H9 (cell line): ENCODE data around the gene PARP16. TPM values are rescaled to one million over a fixed set of nuclear protein-coding genes. Genes with fewer than 3 reads are reported as not detected.

ENCODE experiments used
- DNase-seq: peaks from one replicate; pipeline ENCODE4 v3.0.0-alpha.2; 2017
- H2AFZ ChIP-seq: one replicate; pipeline ENCODE4 v1.6.1; 2013; ENCODE audit warnings: mild to moderate bottlenecking, low read length, control low read depth, moderate library complexity
- H2AK5ac ChIP-seq: 2 replicates; pipeline ENCODE4 v1.6.1; 2013; ENCODE audit warnings: low read length, control low read depth, mixed read lengths; ENCODE audit not compliant: insufficient read length
- H2BK120ac ChIP-seq: one replicate; pipeline ENCODE4 v1.6.1; 2013; ENCODE audit warnings: low read depth, mild to moderate bottlenecking, low read length, control low read depth, inconsistent platforms; ENCODE audit not compliant: poor library complexity, severe bottlenecking
- H2BK12ac ChIP-seq: 2 replicates; pipeline ENCODE4 v1.6.1; 2013; ENCODE audit warnings: low read length, control low read depth, mixed read lengths, low read depth; ENCODE audit not compliant: insufficient read length
- H2BK15ac ChIP-seq: 2 replicates; pipeline ENCODE4 v1.6.1; 2013; ENCODE audit warnings: low read depth, low read length, control low read depth
- H2BK20ac ChIP-seq: one replicate; pipeline ENCODE4 v1.6.1; 2013; ENCODE audit warnings: low read depth, mild to moderate bottlenecking, low read length, control low read depth, inconsistent platforms; ENCODE audit not compliant: poor library complexity, severe bottlenecking
- H2BK5ac ChIP-seq: 2 replicates; pipeline ENCODE4 v1.6.1; 2013; ENCODE audit warnings: low read length, control low read depth, mixed read lengths; ENCODE audit not compliant: insufficient read length
- H3K14ac ChIP-seq: 2 replicates; pipeline ENCODE4 v1.6.1; 2013; ENCODE audit warnings: low read length, control low read depth; ENCODE audit not compliant: insufficient read depth
- H3K18ac ChIP-seq: 2 replicates; pipeline ENCODE4 v1.6.1; 2013; ENCODE audit warnings: low read depth, mild to moderate bottlenecking, mixed read lengths, low read length, control low read depth; ENCODE audit not compliant: insufficient read length
- H3K23ac ChIP-seq: 2 replicates; pipeline ENCODE4 v1.6.1; 2013; ENCODE audit warnings: low read length, control low read depth, mixed read lengths, low read depth; ENCODE audit not compliant: insufficient read length
- H3K23me2 ChIP-seq: 2 replicates; pipeline ENCODE4 v1.6.1; 2013; ENCODE audit warnings: low read depth, mild to moderate bottlenecking, mixed read lengths, low read length, control low read depth; ENCODE audit not compliant: insufficient read length, poor library complexity, severe bottlenecking
- H3K27ac ChIP-seq: 2 replicates; pipeline ENCODE4 v1.5.1; 2013; ENCODE audit warnings: low read length, control low read depth, mixed read lengths, low read depth; ENCODE audit not compliant: insufficient read length
- H3K27me3 ChIP-seq: 2 replicates; pipeline ENCODE4 v1.6.1; 2013; ENCODE audit warnings: low read length, control low read depth, inconsistent platforms; ENCODE audit not compliant: insufficient read depth
- H3K4ac ChIP-seq: 2 replicates; pipeline ENCODE4 v1.6.1; 2013; ENCODE audit warnings: low read depth, mild to moderate bottlenecking, control low read depth, inconsistent platforms, low read length, moderate library complexity
- H3K4me1 ChIP-seq: 2 replicates; pipeline ENCODE4 v1.6.1; 2013; ENCODE audit warnings: low read length, control low read depth, inconsistent platforms; ENCODE audit not compliant: insufficient read depth
- H3K4me2 ChIP-seq: 2 replicates; pipeline ENCODE4 v1.6.1; 2013; ENCODE audit warnings: low read length, control low read depth, mixed read lengths; ENCODE audit not compliant: insufficient read length, insufficient read depth
- H3K56ac ChIP-seq: 2 replicates; pipeline ENCODE4 v1.6.1; 2013; ENCODE audit warnings: low read depth, mild to moderate bottlenecking, mixed read lengths, low read length, control low read depth; ENCODE audit not compliant: insufficient read length
- H3K79me1 ChIP-seq: 2 replicates; pipeline ENCODE4 v1.6.1; 2013; ENCODE audit warnings: low read depth, mild to moderate bottlenecking, moderate library complexity, low read length, control low read depth, inconsistent platforms; ENCODE audit not compliant: insufficient read depth, poor library complexity, severe bottlenecking
- H3K79me2 ChIP-seq: 2 replicates; pipeline ENCODE4 v1.6.1; 2013; ENCODE audit warnings: low read length, control low read depth, inconsistent platforms; ENCODE audit not compliant: insufficient read depth
- H3K9ac ChIP-seq: 2 replicates; pipeline ENCODE4 v1.6.1; 2013; ENCODE audit warnings: low read length, control low read depth, mixed read lengths; ENCODE audit not compliant: insufficient read length; ENCODE audit errors: extremely low read depth
- H3K9me3 ChIP-seq: one replicate; pipeline ENCODE4 v1.6.1; 2013; ENCODE audit warnings: low read depth, low read length, inconsistent platforms; ENCODE audit not compliant: control insufficient read depth
- H3T11ph ChIP-seq: one replicate; pipeline ENCODE4 v1.6.1; 2013; ENCODE audit warnings: mild to moderate bottlenecking, low read length, control low read depth, inconsistent platforms
- H4K20me1 ChIP-seq: one replicate; pipeline ENCODE4 v1.6.1; 2013; ENCODE audit not compliant: control insufficient read depth, insufficient read length, insufficient read depth
- H4K5ac ChIP-seq: 2 replicates; pipeline ENCODE4 v1.6.1; 2013; ENCODE audit warnings: low read depth, mild to moderate bottlenecking, mixed read lengths, low read length, control low read depth; ENCODE audit not compliant: insufficient read length
- H4K8ac ChIP-seq: replicated peaks from 2 replicates; pipeline ENCODE4 v1.6.1; 2013; ENCODE audit warnings: low read length, control low read depth, mixed read lengths, low read depth; ENCODE audit not compliant: insufficient read length
- H4K91ac ChIP-seq: 2 replicates; pipeline ENCODE4 v1.6.1; 2013; ENCODE audit warnings: low read depth, mild to moderate bottlenecking, moderate library complexity, mixed read lengths, low read length, control low read depth; ENCODE audit not compliant: insufficient read length
- H3K27ac Mint-ChIP-seq, 3 experiments: 2 replicates in 2 of 3; 3 replicates in 1 of 3; pipeline ENCODE4 v1.8.0; 2020 to 2021; ENCODE audit warnings: mixed read lengths in 3 of 3, mild to moderate bottlenecking in 1 of 3, moderate library complexity in 1 of 3
- H3K27me3 Mint-ChIP-seq: 2 replicates; pipeline ENCODE4 v1.8.0; 2021; ENCODE audit warnings: low read depth, mild to moderate bottlenecking, moderate library complexity, mixed read lengths
- H3K36me3 Mint-ChIP-seq, 3 experiments: 2 replicates in 2 of 3; 3 replicates in 1 of 3; pipeline ENCODE4 v1.8.0; 2020 to 2021; ENCODE audit warnings: low read depth in 3 of 3, mixed read lengths in 3 of 3; ENCODE audit not compliant: insufficient read depth in 1 of 3
- H3K4me1 Mint-ChIP-seq, 2 experiments: 2 replicates each; pipeline ENCODE4 v1.8.0; 2020; ENCODE audit warnings: mixed read lengths in 2 of 2
- H3K4me3 Mint-ChIP-seq, 2 experiments: 2 replicates in 1 of 2; 3 replicates in 1 of 2; pipeline ENCODE4 v1.8.0; 2020 to 2021; ENCODE audit warnings: mild to moderate bottlenecking in 2 of 2, mixed read lengths in 2 of 2, moderate library complexity in 1 of 2
- H3K9me3 Mint-ChIP-seq, 2 experiments: 2 replicates in 1 of 2; 3 replicates in 1 of 2; pipeline ENCODE4 v1.8.0; 2020; ENCODE audit warnings: mild to moderate bottlenecking in 2 of 2, mixed read lengths in 2 of 2, moderate library complexity in 1 of 2
- WGBS: extraction: QIAGEN DNeasy Blood & Tissue Kit; methylation state at CpG from one replicate; pipeline ENCODE4 v1.1.7; 2013; ENCODE audit warnings: missing lambda C conversion rate, low lambda C conversion rate, mixed read lengths; ENCODE audit not compliant: insufficient read length; ENCODE audit errors: extremely low coverage; 5-methylcytosine and 5-hydroxymethylcytosine counted together
- total RNA-seq: library from RNA; stranded (reverse); gene quantifications from 2 replicates; pipeline ENCODE4 v1.2.1, GENCODE V29; 2021
- TF ChIP-seq, protein P1 (sequence below): fragments of 200-600 bp; sonication (generic); conservative IDR thresholded peaks from 3 replicates; pipeline ENCODE4 v1.8.0; 2021; ENCODE audit warnings: antibody characterized with exemption, mild to moderate bottlenecking

The PARP16 gene
- total RNA-seq, 1 experiment from 2014 or later, result 3.9 TPM

DNA sequence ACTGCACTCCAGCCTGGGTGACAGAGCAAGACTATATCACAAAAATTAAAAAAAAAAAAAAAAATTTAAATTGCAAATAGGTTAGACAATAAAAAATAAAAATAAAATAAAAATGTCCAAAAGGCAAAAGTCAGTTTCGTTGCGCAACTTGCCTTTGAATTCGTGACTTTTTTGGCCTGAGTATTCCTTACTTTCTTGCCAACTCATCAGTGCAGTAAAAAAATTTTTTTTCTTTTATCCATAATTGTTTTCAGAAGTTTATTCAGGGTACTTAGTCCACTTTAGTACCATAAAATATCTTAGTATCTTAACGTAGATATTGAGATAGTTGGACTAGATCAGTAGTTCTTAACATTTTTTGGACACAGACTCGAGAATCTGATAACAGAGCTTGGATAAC is 53.0 kb downstream of the PARP16 start:
- Histone ChIP-seq H3K56ac (no peak overlapping the region), H4K8ac (no peak overlapping the region), H2BK20ac (no peak overlapping the region), H3K4me2 (no peak overlapping the region), H2BK5ac (no peak overlapping the region), H4K5ac (no peak overlapping the region), H3K4ac (no peak overlapping the region), H3K27me3 (no peaks in the 10 kb centered on the region), H3K27ac (no peak overlapping the region), H2BK12ac (no peak overlapping the region), H3K9ac (no peak overlapping the region), H2BK120ac (no peak overlapping the region), H3K23ac (no peak overlapping the region), H3K18ac (no peak overlapping the region), H3K79me1 (no peaks in the 10 kb centered on the region), H4K91ac (no peak overlapping the region), H2AK5ac (no peak overlapping the region), H4K20me1 (no peaks in the 10 kb centered on the region), H3K79me2 (no peaks in the 10 kb centered on the region), H3K4me1 (no peaks in the 10 kb centered on the region), H3K9me3 (no peaks in the 10 kb centered on the region), H3T11ph (no peak overlapping the region), H3K23me2 (no peaks in the 10 kb centered on the region), H3K14ac (no peak overlapping the region), H2BK15ac (no peak overlapping the region), H2AFZ (no peak overlapping the region)
- H3K27me3 Mint-ChIP-seq, result no peaks in the 10 kb centered on the region
- no peaks in the 10 kb centered on the region for H3K9me3 Mint-ChIP-seq
- H3K4me3 Mint-ChIP-seq, result no peak overlapping the region
- no CpG with 5 or more reads among the region's 5 CpGs for WGBS
- no peak for DNase-seq
- TF ChIP-seq, protein P1, sequence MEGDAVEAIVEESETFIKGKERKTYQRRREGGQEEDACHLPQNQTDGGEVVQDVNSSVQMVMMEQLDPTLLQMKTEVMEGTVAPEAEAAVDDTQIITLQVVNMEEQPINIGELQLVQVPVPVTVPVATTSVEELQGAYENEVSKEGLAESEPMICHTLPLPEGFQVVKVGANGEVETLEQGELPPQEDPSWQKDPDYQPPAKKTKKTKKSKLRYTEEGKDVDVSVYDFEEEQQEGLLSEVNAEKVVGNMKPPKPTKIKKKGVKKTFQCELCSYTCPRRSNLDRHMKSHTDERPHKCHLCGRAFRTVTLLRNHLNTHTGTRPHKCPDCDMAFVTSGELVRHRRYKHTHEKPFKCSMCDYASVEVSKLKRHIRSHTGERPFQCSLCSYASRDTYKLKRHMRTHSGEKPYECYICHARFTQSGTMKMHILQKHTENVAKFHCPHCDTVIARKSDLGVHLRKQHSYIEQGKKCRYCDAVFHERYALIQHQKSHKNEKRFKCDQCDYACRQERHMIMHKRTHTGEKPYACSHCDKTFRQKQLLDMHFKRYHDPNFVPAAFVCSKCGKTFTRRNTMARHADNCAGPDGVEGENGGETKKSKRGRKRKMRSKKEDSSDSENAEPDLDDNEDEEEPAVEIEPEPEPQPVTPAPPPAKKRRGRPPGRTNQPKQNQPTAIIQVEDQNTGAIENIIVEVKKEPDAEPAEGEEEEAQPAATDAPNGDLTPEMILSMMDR, result no peak
- no peaks in the 10 kb centered on the region for H3K36me3 Mint-ChIP-seq
- peaks cover 0 to 2% of the 10 kb centered on the region in 2 experiments; a peak in 1 of 4 replicates for H3K4me1 Mint-ChIP-seq
- H3K27ac Mint-ChIP-seq, result no peak overlapping the region
